K562 (cell line): ENCODE results near the gene SYT1. TPM values are rescaled to one million over a fixed set of nuclear protein-coding genes. Genes with fewer than 3 reads are reported as not detected.

Experiments
- ATAC-seq: fragments of 200-7000 bp; cut with Tn5 transposase; 3 replicates; pipeline ENCODE4 v1.9.1; 2020; ENCODE audit warnings: moderate library complexity
- BruUV-seq: library from RNA; stranded (reverse); fragments of 400-500 nt; replicated peaks from 2 replicates; lab custom pipeline; 2021; lab: Mats Ljungman, UMichigan
- CTCF ChIA-PET: fragments of 300-600 bp; formaldehyde crosslinking; extraction: SDS; loops from one replicate; lab custom pipeline; 2021; ENCODE audit warnings: low intra/inter-chr PET ratio; lab: Yijun Ruan, JAX
- POLR2A ChIA-PET: fragments of 300-600, 350-650 bp; sonication (Branson Sonifier 250); formaldehyde crosslinking; extraction: SDS; loops from one replicate; lab custom pipeline; 2021; ENCODE audit warnings: antibody characterized with exemption, inconsistent platforms; lab: Yijun Ruan, JAX
- DNase-seq, 4 experiments: peaks; one replicate each; pipeline versions ENCODE4 v3.0.0 to v3.0.0-alpha.2; 2011 to 2018; ENCODE audit warnings: low spot score in 3 of 4, mixed read lengths in 3 of 4; ENCODE audit errors: extremely low read depth in 1 of 4
- FAIRE-seq: peaks from 2 replicates; lab custom pipeline; 2011; peaks lifted over from hg19 to GRCh38; lab: Jason Lieb, UNC
- H2AFZ ChIP-seq: 2 replicates; pipeline ENCODE4 v1.6.0; 2011; ENCODE audit warnings: low read depth, low read length, control low read depth, inconsistent platforms
- H3K27ac ChIP-seq: fragments of 200-600 bp; 3 replicates; pipeline ENCODE4 v1.8.0; 2011; ENCODE audit warnings: low read depth, mild to moderate bottlenecking, control low read depth, inconsistent platforms, low read length, moderate library complexity, mixed read lengths; ENCODE audit errors: extremely low read depth
- H3K27me3 ChIP-seq, 2 experiments: fragments of 300-600 bp in 1 of 2; 2 replicates in 1 of 2; 3 replicates in 1 of 2; pipeline versions ENCODE4 v1.6.0 to v1.8.0; 2011; ENCODE audit warnings: inconsistent platforms in 2 of 2, low read length in 2 of 2, mild to moderate bottlenecking in 1 of 2, mixed read lengths in 1 of 2, moderate library complexity in 1 of 2; ENCODE audit not compliant: control insufficient read depth in 2 of 2, insufficient read depth in 2 of 2
- H3K36me3 ChIP-seq: fragments of 300-600 bp; 3 replicates; pipeline ENCODE4 v1.8.0; 2011; ENCODE audit warnings: mild to moderate bottlenecking, low read length, inconsistent platforms; ENCODE audit not compliant: control insufficient read depth, insufficient read depth
- H3K4me1 ChIP-seq, 2 experiments: fragments of 200-600 bp in 1 of 2; replicated peaks in 1 of 2; 2 replicates in 1 of 2; 3 replicates in 1 of 2; pipeline versions ENCODE4 v1.5.1 to v1.8.0; 2011; ENCODE audit warnings: inconsistent platforms in 2 of 2, low read length in 2 of 2, mild to moderate bottlenecking in 1 of 2, mixed read lengths in 1 of 2, moderate library complexity in 1 of 2; ENCODE audit not compliant: control insufficient read depth in 2 of 2, insufficient read depth in 2 of 2
- H3K4me2 ChIP-seq: 2 replicates; pipeline ENCODE4 v1.6.1; 2011; ENCODE audit warnings: low read length, control low read depth, inconsistent platforms, mixed read lengths; ENCODE audit not compliant: insufficient read depth
- H3K4me3 ChIP-seq: fragments of 200-600 bp; sonication (generic), shearing (Covaris generic); 2 replicates; pipeline ENCODE4 v1.5.1; 2016; ENCODE audit warnings: control low read depth, inconsistent platforms
- H3K79me2 ChIP-seq: fragments of 200-600 bp; 3 replicates; pipeline ENCODE4 v1.8.0; 2011; ENCODE audit warnings: low read length, inconsistent platforms; ENCODE audit not compliant: control insufficient read depth, insufficient read depth
- H3K9ac ChIP-seq, 2 experiments: 2 replicates each; pipeline versions ENCODE4 v1.6.0 to v1.6.1; 2011; ENCODE audit warnings: low read depth in 2 of 2, low read length in 2 of 2, control low read depth in 1 of 2, inconsistent platforms in 1 of 2, mild to moderate bottlenecking in 1 of 2, mixed read lengths in 1 of 2; ENCODE audit not compliant: insufficient read depth in 1 of 2
- H3K9me1 ChIP-seq: one replicate; pipeline ENCODE4 v1.6.0; 2011; ENCODE audit warnings: inconsistent platforms, mild to moderate bottlenecking, low read length, moderate library complexity; ENCODE audit not compliant: control insufficient read depth, insufficient read depth
- H3K9me3 ChIP-seq: replicated peaks from 2 replicates; pipeline ENCODE4 v1.5.1; 2011; ENCODE audit warnings: low read depth, low read length, inconsistent platforms; ENCODE audit not compliant: control insufficient read depth, insufficient read depth
- H4K20me1 ChIP-seq: replicated peaks from 2 replicates; pipeline ENCODE4 v1.6.1; 2011; ENCODE audit warnings: low read length, inconsistent platforms, mixed read lengths; ENCODE audit not compliant: control insufficient read depth, insufficient read depth
- ARID4B ChIP-seq: sonication (generic); formaldehyde crosslinking; IDR thresholded peaks from 2 replicates; pipeline ENCODE4 v1.8.0; 2022; ENCODE audit warnings: mild to moderate bottlenecking, missing genetic modification reagents
- ATF2 ChIP-seq: sonication (generic); formaldehyde crosslinking; IDR thresholded peaks from 2 replicates; pipeline ENCODE4 v1.8.1; 2022; ENCODE audit warnings: missing genetic modification reagents
- ATF4 ChIP-seq: fragments of 450-650 bp; formaldehyde crosslinking; IDR thresholded peaks from 2 replicates; pipeline ENCODE4 v1.4.0; 2022; ENCODE audit warnings: mild to moderate bottlenecking, moderate library complexity
- CBX8 ChIP-seq: fragments of 200-600 bp; sonication (generic); IDR thresholded peaks from 2 replicates; pipeline ENCODE4 v1.6.1; 2012; ENCODE audit warnings: borderline replicate concordance, mixed run types, low read depth, mild to moderate bottlenecking, moderate library complexity, mixed read lengths, low read length, control low read depth, inconsistent platforms; ENCODE audit not compliant: poor library complexity, severe bottlenecking; ENCODE audit errors: extremely low read depth
- DPF2 ChIP-seq: fragments of 450-650 bp; IDR thresholded peaks from 2 replicates; pipeline ENCODE4 v1.6.1; 2016
- HDAC3 ChIP-seq: fragments of 450-650 bp; IDR thresholded peaks from 2 replicates; pipeline ENCODE4 v1.6.1; 2018; ENCODE audit warnings: borderline replicate concordance, mild to moderate bottlenecking, moderate library complexity; ENCODE audit not compliant: partially characterized antibody
- JUNB ChIP-seq: fragments of 450-650 bp; formaldehyde crosslinking; conservative IDR thresholded peaks from 2 replicates; pipeline ENCODE4 v1.4.0; 2020; ENCODE audit warnings: mild to moderate bottlenecking
- NR4A1 ChIP-seq, 2 experiments: fragments of 250-450 bp in 1 of 2; fragments of 450-650 bp in 1 of 2; sonication (Bioruptor Pico) in 1 of 2; IDR thresholded peaks; 2 replicates each; pipeline versions ENCODE4 v1.4.0 to v1.6.1; 2016 to 2020; ENCODE audit warnings: mild to moderate bottlenecking in 2 of 2, missing compliant biosample characterization in 1 of 2, missing genetic modification characterization in 1 of 2, moderate library complexity in 1 of 2
- TAF7 ChIP-seq: fragments of 450-650 bp; IDR thresholded peaks from 2 replicates; pipeline ENCODE4 v1.6.1; 2016; ENCODE audit warnings: missing genetic modification characterization, missing compliant biosample characterization
- VEZF1 ChIP-seq: fragments of 200-800 bp; sonication (Bioruptor generic); IDR thresholded peaks from 2 replicates; pipeline ENCODE4 v1.6.1; 2017; ENCODE audit warnings: missing genetic modification characterization, missing compliant biosample characterization
- ZNF76 ChIP-seq: fragments of 250-450 bp; sonication (Bioruptor Pico); IDR thresholded peaks from 2 replicates; pipeline ENCODE4 v1.4.0; 2020; ENCODE audit warnings: mild to moderate bottlenecking, moderate library complexity, borderline replicate concordance
- ZSCAN29 ChIP-seq: fragments of 450-650 bp; IDR thresholded peaks from 2 replicates; pipeline ENCODE4 v1.6.1; 2017
- WGBS: fragments of 100-300 bp; shearing (Covaris generic); methylation state at CpG from one replicate; pipeline ENCODE4 v1.1.6; 2016; ENCODE audit warnings: low coverage, mixed read lengths; ENCODE audit not compliant: insufficient coverage; ENCODE audit errors: missing lambda C conversion rate; 5-methylcytosine and 5-hydroxymethylcytosine counted together
- in situ Hi-C: fragments of 300-500 bp; cut with MboI; formaldehyde crosslinking; loops from 4 replicates; pipeline ENCODE4 v1.15.0; 2018; ENCODE audit warnings: inconsistent platforms, mixed read lengths
- intact Hi-C: fragments of 100-400 bp; cut with micrococcal nuclease; formaldehyde crosslinking; loops from 2 replicates; pipeline ENCODE4 v1.14.2; 2022
- polyA plus RNA-seq, 8 experiments: library from polyadenylated mRNA; depleted of rRNA in 4 of 8; stranded (reverse) in 5 of 8; unstranded in 3 of 8; fragments of >200 nt; fragmentation: Nextera tagmentation in 2 of 8; fragmentation: Illumina TruSeq in 1 of 8; extraction: Ambion mirVana in 2 of 8; extraction: Trizol in 1 of 8; gene quantifications; 2 replicates each; pipeline versions ENCODE4 v1.2.1 to v1.2.3, GENCODE V29; 2011 to 2014; ENCODE audit warnings: inconsistent platforms in 1 of 8, missing spikeins in 1 of 8
- total RNA-seq, 7 experiments: library from RNA; depleted of rRNA in 6 of 7; stranded (reverse); fragments of >200 nt in 6 of 7; fragmentation: Illumina TruSeq in 2 of 7; extraction: Trizol in 2 of 7; gene quantifications; 2 replicates each; pipeline versions ENCODE4 v1.2.1 to v1.2.3, GENCODE V29; 2011 to 2021; ENCODE audit warnings: low replicate concordance in 1 of 7
- TF ChIP-seq, protein P1 (sequence below): sonication (generic); formaldehyde crosslinking; IDR thresholded peaks from 2 replicates; pipeline ENCODE4 v1.8.0; 2023; ENCODE audit warnings: mild to moderate bottlenecking, missing genetic modification reagents

The SYT1 gene
- total and polyA plus RNA-seq, 9 of the 15 experiments (the other 6 are each of a cell fraction or from before 2014, with no cell fraction given), result 0.03 to 0.13 (median 0.07) TPM; not detected in 4

DNA sequence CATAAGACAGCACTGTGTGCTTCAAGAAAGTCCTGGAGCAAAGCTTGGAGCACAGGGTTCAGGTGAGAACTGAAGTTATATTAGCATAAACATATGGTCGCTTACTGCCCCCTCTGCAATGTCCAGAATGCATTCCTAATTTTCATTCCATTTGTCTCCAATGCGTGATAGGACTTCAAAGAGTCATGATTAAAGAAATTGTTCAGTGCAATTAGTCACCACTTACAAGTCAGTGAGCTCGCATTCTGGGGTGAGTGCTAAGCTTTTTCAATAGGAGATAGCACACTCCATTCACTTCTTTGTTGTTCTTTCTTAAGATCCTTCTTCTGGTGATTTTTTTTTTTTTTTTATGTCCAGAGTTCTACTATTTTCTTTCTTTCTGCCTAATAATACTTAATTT lies 398.4 kb downstream of the SYT1 start:
- no peaks in the 10 kb centered on the region for H4K20me1 ChIP-seq
- H3K4me3 ChIP-seq, result no peak overlapping the region
- H2AFZ ChIP-seq, result no peak overlapping the region
- no peaks in the 10 kb centered on the region for H3K27me3 ChIP-seq
- in situ Hi-C loops (no loop called here), intact Hi-C loops (no loop called here)
- no peak overlapping the region for H3K4me2 ChIP-seq
- FAIRE-seq, result no peak
- ChIA-PET CTCF (no interaction called here), POLR2A (no interaction called here)
- no peak overlapping the region for H3K27ac ChIP-seq
- no peak for DNase-seq
- H3K36me3 ChIP-seq, result no peaks in the 10 kb centered on the region
- H3K9me1 ChIP-seq, result no peaks in the 10 kb centered on the region
- 0% methylated on average over 3 of the region's 3 CpGs for WGBS
- H3K4me1 ChIP-seq, result no peaks in the 10 kb centered on the region
- no peaks in the 10 kb centered on the region for H3K79me2 ChIP-seq
- no TSS peak for BruUV-seq
- no peaks in the 10 kb centered on the region for H3K9me3 ChIP-seq
- no peak overlapping the region for H3K9ac ChIP-seq
- ATAC-seq, result no peak
- TF ChIP-seq JUNB (CRISPR knock-in tag) (no peak), HDAC3 (no peak), ZSCAN29 (no peak), ATF2 (CRISPR knock-in tag) (no peak), ARID4B (CRISPR knock-in tag) (no peak), CBX8 (no peak), ATF4 (CRISPR knock-in tag) (no peak), DPF2 (no peak), NR4A1 (CRISPR knock-in tag; IDR thresholded peaks at IDR 0.05) (no peak), NR4A1 (tag; IDR thresholded peaks at IDR 0.05) (no peak), ZNF76 (CRISPR knock-in tag) (no peak), TAF7 (no peak), VEZF1 (CRISPR knock-in tag) (no peak)
- TF ChIP-seq, protein P1, sequence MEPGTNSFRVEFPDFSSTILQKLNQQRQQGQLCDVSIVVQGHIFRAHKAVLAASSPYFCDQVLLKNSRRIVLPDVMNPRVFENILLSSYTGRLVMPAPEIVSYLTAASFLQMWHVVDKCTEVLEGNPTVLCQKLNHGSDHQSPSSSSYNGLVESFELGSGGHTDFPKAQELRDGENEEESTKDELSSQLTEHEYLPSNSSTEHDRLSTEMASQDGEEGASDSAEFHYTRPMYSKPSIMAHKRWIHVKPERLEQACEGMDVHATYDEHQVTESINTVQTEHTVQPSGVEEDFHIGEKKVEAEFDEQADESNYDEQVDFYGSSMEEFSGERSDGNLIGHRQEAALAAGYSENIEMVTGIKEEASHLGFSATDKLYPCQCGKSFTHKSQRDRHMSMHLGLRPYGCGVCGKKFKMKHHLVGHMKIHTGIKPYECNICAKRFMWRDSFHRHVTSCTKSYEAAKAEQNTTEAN (CRISPR knock-in tag), result no peak
